COLO668 (cell line): ENCODE results near the gene HBG2.
"Not testable (repeated sequence)": the region's sequence is repeated elsewhere in the genome, so short reads cannot be mapped to it uniquely, and the experiment has no call there.

ENCODE experiments used
- DNase-seq: peaks from one replicate; lab custom pipeline; 2025; ENCODE audit not compliant: unreplicated experiment; lab: John Stamatoyannopoulos, UW

The HBG2 gene

GRCh38 chr11:5250543-5251204 is 3.9 kb downstream of the HBG2 start:
- no peak for DNase-seq

DNA sequence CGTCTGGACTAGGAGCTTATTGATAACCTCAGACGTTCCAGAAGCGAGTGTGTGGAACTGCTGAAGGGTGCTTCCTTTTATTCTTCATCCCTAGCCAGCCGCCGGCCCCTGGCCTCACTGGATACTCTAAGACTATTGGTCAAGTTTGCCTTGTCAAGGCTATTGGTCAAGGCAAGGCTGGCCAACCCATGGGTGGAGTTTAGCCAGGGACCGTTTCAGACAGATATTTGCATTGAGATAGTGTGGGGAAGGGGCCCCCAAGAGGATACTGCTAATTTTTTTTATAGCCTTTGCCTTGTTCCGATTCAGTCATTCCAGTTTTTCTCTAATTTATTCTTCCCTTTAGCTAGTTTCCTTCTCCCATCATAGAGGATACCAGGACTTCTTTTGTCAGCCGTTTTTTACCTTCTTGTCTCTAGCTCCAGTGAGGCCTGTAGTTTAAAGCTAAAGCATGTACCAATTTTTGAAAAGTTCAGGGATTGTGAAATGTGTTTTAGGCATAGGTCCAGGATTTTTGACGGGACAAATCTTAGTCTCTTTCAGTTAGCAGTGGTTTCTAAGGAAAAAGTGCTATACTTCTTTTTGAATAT is 4.7 kb downstream of the HBG2 start, which contains the start of gene HBG1:
Gene HBG1 (minus strand): TSS at position 51 of the 590 bp plus-strand sequence. CDS start 53 bp downstream, outside the sequence.
- not testable (repeated sequence) for DNase-seq

DNA sequence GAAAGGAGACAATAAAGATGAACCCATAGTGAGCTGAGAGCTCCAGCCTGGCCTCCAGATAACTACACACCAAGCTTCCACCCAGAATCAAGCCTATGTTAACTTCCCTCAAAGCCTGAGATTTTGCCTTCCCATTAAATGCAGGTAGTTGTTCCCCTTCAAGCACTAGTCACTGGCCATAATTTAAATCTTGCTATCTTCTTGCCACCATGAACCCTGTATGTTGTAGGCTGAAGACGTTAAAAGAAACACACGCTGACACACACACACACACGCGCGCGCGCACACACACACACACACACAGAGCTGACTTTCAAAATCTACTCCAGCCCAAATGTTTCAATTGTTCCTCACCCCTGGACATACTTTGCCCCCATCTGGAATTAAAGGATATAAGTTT is 6.1 kb downstream of the HBG2 start:
- not testable (repeated sequence) for DNase-seq

GRCh38 chr11:5247472-5248192 is 6.9 kb downstream of the HBG2 start:
- DNase-seq = no peak

DNA sequence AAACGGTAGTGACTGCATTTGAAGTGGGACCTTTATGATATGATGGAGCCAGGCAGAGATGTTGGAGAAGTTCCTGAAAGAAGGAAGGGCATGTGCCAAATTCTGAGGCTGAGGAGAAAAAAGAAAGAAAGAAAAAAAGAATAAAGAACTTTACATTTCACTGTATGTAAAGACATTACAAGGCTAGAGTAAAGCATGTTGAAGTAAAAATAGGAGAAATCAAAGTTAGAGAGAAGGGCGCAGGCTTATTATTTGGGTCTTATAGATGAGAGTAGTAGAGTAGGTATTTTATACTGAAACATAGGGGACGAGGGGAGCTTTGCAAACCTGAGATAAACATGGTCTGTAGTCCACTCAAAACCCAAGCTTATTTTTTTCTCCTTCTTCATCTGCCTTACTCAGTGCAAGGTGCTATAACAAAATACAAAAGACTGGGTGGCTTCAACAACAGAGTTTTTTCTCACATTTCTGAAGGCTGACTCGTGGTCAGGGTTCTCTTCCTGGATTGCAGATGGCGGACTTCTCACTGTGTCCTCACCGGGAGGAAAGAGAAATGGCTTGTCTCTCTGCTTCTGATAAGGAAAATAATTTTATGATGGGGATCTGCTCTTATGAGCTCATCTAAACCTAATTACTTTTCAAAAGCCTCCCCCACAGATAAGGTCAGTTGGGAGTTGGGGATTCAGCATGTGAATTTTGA is 7.7 kb downstream of the HBG2 start:
- DNase-seq = no peak

GRCh38 chr11:5245155-5245554 is 9.4 kb downstream of the HBG2 start:
- no peak for DNase-seq

DNA sequence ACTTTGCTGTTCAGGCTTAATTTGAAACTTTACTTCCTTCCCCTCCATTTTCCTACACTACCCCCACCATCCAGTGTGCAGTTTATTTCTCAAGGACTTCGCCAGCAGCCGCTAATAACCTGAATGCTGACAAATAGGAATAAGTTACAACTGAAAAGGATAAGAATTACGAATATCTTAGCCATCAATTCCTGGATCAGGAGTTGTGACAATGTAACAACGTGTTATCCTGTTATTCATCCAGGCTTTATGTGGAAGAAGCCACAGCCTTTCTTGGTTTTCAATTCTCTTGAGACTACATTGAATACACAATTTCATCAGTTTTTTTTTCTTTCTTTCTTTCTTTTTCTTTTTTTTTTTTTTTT is 10.8 kb downstream of the HBG2 start:
- DNase-seq = no peak

DNA sequence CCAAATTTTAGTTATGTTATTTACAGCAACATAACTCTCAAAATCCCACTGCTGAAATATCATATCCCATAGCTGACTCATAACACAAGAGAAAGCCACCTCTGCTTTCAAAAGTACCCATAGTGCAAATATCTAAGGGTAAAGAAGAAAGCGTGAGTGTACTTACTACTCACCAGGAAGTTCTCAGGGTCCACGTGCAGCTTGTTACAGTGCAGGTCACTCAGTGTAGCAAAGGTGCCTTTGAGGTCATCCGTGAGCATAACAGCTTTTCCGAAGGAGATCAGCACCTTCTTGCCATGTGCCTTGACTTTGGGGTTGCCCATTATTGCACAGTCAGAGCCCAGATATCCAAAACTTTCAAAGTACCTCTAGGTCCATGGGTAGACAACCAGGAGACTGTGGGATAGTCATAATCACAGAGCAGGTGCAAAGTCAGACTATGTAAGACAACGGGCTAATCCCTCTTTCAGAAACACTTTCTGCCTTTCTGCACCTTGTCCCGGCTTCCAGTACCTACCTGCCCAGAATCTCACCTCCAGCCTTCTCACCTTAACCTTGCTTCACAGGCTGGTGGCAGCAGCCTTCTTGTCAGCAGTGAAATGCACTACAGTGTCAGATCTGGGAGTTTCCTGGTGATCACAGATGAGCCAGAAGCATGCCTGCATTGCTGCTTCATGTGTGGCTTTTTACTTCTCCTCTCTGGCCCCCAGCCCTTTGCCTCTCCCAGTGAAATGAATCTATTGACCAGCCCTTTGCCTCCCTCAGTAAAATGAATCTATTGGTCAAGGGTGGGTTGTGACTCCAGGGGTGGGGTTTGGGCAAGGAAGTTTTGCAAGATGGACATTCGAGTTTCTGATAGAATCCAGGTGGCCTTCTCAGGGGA is 11.4 kb downstream of the HBG2 start:
- no peak for DNase-seq

DNA sequence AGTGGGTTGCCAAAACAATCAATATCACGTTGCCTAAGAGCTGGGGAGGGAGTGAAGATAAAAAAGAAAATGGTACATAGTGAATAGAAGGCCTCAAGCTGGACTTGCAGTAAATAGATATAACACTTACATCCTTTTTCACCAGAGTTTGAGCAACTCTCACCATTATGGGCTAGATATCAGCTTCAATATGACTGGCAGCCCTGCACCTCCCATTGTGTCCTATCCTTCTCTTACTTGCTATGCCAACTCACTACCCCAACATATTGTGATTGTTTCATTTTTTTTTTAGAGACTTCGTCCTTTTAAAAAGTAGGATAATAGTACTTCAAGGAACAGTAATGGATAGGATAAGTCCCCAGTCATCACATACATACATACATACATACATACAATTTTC is 12.4 kb downstream of the HBG2 start:
- no peak for DNase-seq

DNA sequence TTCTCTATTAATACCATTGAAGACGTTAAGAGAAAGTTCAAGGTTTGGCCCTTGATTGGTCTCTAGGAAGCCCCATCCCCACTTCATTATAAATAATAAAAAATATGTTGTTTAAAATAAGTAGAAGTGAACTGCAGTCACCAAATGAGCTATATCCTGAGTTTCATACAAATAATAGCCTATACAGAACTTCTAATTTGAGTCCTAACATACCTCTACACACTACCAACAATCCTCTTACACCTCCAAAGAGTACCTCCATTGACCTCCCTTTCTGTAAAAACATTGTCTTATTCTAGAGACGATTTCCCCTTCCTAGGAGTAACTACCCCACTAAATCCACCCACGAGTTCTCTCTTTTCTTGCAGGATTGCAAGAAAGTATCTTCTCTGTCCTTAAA is 13.1 kb downstream of the HBG2 start:
- no peak for DNase-seq

DNA sequence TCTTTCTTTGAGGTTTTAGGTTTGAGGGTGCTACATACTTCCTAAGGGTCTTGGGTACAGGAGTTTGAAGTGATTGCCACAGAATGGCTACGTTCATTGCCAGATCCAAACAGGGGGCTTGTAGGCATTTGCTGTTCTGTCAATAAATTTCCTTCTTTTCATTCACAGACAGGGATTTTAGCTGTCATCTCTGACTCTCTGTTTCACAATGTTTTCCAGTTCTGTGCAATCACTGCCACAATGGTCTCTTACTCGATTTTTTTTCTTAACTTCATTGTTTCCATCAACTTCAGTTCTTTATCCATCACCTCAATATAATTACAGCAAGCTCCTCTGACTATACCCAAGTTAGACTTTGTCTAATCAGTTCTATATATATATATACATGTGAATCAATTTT is 14.1 kb downstream of the HBG2 start:
- DNase-seq = no peak

DNA sequence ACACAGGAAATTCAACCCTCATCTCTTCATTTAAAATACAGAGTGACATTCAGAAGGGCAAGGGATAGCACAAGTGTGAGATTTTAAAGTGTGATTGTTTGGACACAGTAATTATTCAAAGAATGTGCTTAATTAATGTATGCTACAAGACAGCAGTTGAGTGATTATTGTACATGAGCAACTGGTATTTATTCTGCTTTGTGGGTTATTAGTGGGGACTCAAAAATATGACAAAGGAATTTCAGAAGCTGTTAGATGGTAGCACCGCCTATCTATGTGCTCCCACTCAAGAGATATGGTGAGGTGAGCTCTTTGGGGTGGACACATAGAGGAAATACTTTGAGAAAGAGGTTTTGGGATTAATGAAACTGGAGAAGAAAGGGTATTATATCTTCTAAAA is 14.5 kb downstream of the HBG2 start:
- DNase-seq = no peak

DNA sequence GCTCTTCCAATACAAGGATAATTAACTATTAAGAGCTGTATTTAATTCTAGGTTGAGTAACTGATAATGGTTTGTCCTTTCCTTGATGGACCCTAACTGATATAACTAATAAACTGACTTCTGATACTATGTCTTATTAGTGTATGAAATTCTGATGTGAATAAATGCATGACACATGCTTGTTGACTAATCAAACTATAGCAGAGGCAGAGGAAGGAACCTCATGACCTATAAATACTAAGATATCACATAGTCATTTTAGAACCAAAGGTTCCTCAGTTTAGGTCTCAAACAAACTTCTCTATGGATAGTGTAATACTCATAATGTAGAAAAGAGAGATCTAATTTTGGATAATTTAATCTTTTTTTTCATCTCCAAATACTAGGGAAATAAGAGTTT is 15.5 kb downstream of the HBG2 start:
- no peak for DNase-seq

- DNase-seq = no peak
These were observed 16.1 kb downstream of the HBG2 start for GRCh38 chr11:5238486-5238885.

- no peak for DNase-seq
These were observed 17.2 kb downstream of the HBG2 start for GRCh38 chr11:5237420-5237819.

GRCh38 chr11:5235364-5236095 is 19.1 kb downstream of the HBG2 start:
- no peak for DNase-seq

GRCh38 chr11:5234381-5234834 is 20.2 kb downstream of the HBG2 start, which contains the start of gene HBD:
HBD (minus strand) TSS chr11:5234483; CDS start chr11:5234433, 50 bp downstream.
- DNase-seq = no peak

- DNase-seq = no peak
These were observed 21.3 kb downstream of the HBG2 start for GRCh38 chr11:5233307-5233706.

- no peak for DNase-seq
These were observed 21.8 kb downstream of the HBG2 start for GRCh38 chr11:5232821-5233220.

- no peak for DNase-seq
These were observed 22.4 kb downstream of the HBG2 start for GRCh38 chr11:5232176-5232575.
